Gastroesophageal sphincter (tissue), 2 donors: ENCODE measurements around the gene TLL1.

ENCODE experiments used
- POLR2A ChIP-seq, 2 donors: fragments of 450-650 bp; IDR thresholded peaks; one replicate each; pipeline ENCODE4 v1.6.1; 2017; ENCODE audit warnings: antibody characterized with exemption in 2 of 2, mild to moderate bottlenecking in 2 of 2, moderate library complexity in 1 of 2
- POLR2AphosphoS5 ChIP-seq: sonication (generic); formaldehyde crosslinking; IDR thresholded peaks from one replicate; pipeline ENCODE4 v1.6.1; 2017; ENCODE audit warnings: antibody characterized with exemption

GRCh38 chr4:165873298-165874071 is 448 bp downstream of the TLL1 start:
- no peak for TF ChIP-seq POLR2AphosphoS5
- TF ChIP-seq POLR2A (IDR thresholded peaks at IDR 0.05), result no peak
